SK-N-SH (cell line): ENCODE data around the gene BCL2L13. TPM values are rescaled to one million over a fixed set of nuclear protein-coding genes. Genes with fewer than 3 reads are reported as not detected.

Experiments used
- polyA plus RNA-seq, 3 experiments: library from polyadenylated mRNA; depleted of rRNA; stranded (reverse); fragments of >200 nt; gene quantifications; 2 replicates each; pipeline ENCODE4 v1.2.3, GENCODE V29; 2012
- small RNA-seq, 7 experiments: library from RNA; depleted of rRNA; stranded (forward); fragments of <200 nt; gene quantifications; one replicate each; pipeline ENCODE3, GENCODE V24; 2012

Gene BCL2L13
- polyA plus RNA-seq, 1 of the 3 experiments (the other 2 are of a cell fraction) = 37.1 TPM

Small RNA genes lying within 50 kb of the gene (small RNA-seq; reads per million reads assigned to genes)
- 0 reads per million in 7 experiments for gene MIR3198-1

Other genes starting within 250 kb of the BCL2L13 start
- 0.02 TPM in 1 of 2 replicates, not detected in the other for gene SLC25A18, start 75.3 kb upstream of the BCL2L13 start, polyA plus RNA-seq (2012; rRNA removed)
- 140 and 195 TPM in 2 replicates for gene ATP6V1E1, start 10.0 kb upstream of the BCL2L13 start, polyA plus RNA-seq (2012; rRNA removed)
- 109 and 139 TPM in 2 replicates for gene BID, start 135.7 kb downstream of the BCL2L13 start, polyA plus RNA-seq (2012; rRNA removed)